Stimulated activated CD4-positive, alpha-beta T cell treated with anti-CD3 and anti-CD28 coated beads, Interleukin-4, amount 100 ng/mL, for 48 hours (primary cell): ENCODE results near the gene CRAMP1.
"Not testable (repeated sequence)": the region's sequence is repeated elsewhere in the genome, so short reads cannot be mapped to it uniquely, and the experiment has no call there.

Experiments used
- DNase-seq, 2 donors: peaks; one replicate each; pipeline ENCODE4 v3.0.0-alpha.2; 2020; ENCODE audit warnings: low read depth in 2 of 2

Gene CRAMP1, protein sequence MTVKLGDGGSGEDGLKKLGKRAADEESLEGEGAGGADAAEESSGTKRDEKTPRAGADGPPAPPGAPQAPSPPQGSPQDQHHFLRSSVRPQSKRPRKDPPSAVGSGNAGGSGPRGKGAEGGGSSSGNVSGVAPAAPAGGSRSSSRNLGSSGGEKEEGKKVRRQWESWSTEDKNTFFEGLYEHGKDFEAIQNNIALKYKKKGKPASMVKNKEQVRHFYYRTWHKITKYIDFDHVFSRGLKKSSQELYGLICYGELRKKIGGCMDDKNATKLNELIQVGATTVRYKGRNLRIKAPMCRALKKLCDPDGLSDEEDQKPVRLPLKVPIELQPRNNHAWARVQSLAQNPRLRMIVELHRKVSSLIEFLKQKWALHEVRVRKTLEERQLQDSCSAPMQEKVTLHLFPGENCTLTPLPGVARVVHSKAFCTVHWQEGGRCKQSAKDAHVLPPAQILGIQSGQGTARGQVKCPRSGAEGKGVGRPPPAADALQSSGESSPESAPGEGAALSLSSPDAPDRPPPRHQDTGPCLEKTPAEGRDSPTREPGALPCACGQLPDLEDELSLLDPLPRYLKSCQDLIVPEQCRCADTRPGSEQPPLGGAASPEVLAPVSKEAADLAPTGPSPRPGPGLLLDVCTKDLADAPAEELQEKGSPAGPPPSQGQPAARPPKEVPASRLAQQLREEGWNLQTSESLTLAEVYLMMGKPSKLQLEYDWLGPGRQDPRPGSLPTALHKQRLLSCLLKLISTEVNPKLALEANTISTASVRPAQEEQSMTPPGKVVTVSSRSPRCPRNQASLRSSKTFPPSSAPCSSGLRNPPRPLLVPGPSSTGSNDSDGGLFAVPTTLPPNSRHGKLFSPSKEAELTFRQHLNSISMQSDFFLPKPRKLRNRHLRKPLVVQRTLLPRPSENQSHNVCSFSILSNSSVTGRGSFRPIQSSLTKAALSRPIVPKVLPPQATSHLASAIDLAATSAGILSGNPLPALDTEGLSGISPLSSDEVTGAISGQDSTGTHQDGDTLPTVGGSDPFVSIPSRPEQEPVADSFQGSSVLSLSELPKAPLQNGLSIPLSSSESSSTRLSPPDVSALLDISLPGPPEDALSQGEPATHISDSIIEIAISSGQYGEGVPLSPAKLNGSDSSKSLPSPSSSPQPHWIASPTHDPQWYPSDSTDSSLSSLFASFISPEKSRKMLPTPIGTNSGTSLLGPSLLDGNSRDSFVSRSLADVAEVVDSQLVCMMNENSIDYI (N-terminal part only)

GRCh38 chr16:1612320-1613111 is at the start of gene CRAMP1:
Gene CRAMP1, plus strand, starts transcription at chr16:1612360. Its CDS starts 2,280 bp downstream, at chr16:1614640.
- peak in 1 of 2 donors; percentile 5 for DNase-seq

DNA sequence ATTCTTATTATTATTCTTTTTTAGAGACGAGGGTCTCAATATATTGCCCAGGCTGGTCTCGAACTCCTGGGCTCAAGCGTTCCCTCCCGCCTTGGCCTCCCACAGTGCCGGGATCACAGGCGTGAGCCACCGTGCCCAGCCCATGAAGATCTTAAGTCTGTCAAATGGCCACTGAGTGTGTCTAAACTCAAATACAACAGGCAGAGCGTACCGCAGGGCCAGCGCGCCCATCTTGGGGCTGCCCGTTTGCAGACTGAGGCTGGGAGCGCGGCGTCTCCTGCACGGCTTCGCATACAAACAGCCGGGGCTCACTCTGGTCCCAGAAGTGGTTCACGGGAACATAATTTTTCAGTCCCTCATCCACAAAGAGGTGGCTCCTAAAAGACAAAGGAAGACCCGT is 48.4 kb upstream of the CRAMP1 start:
- no peak for DNase-seq

- DNase-seq: no peak
Observed at GRCh38 chr16:1564325-1564724, 47.8 kb upstream of the CRAMP1 start.

- DNase-seq: no peak
Observed at GRCh38 chr16:1565083-1565805, 46.9 kb upstream of the CRAMP1 start.

- DNase-seq: no peak
Observed at GRCh38 chr16:1567988-1568387, 44.2 kb upstream of the CRAMP1 start.

GRCh38 chr16:1571012-1571671 is 41.0 kb upstream of the CRAMP1 start:
- DNase-seq: no peak

DNA sequence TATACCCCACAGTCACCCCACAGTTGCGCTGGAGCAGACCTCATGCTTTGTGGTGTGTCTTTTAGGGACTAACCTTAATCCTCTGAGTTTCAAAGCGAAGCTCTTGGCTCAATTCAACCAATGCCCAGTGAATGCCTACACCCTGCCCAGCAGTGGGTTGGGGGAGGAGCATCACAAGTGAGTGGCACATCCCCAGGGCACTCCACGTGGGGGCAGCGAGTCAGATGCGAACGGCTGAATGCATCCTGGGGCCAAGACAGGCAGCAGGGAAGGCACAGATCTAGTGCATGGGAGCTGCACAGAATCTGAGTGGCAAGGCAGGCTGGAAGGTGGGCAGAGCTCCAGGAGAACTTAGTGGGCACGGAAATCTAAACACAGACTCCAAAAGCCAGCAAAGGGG is 39.5 kb upstream of the CRAMP1 start:
- no peak for DNase-seq

- no peak for DNase-seq
Observed at GRCh38 chr16:1573301-1573700, 38.9 kb upstream of the CRAMP1 start.

- DNase-seq: no peak
Observed at GRCh38 chr16:1575578-1575977, 36.6 kb upstream of the CRAMP1 start.

DNA sequence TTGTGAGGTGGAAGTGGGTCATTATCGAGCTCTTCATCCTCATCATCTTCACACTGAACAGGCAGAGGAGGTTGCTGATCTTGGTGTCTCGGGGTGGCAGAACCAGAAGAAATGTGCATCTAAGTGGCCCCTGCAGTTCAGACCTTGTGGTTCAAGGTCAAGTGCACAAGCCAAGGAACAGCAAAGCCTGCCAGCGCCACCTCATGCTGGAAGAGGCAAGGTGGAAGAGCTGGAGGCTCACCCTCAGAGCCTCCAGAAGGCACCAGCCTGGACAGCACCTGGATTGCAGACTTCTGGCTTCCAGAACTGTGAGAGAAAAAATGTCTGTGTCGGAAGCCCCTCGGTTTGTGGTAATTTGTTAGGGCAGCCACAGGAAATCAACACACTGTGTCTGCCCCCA is 32.9 kb upstream of the CRAMP1 start:
- DNase-seq: no peak

DNA sequence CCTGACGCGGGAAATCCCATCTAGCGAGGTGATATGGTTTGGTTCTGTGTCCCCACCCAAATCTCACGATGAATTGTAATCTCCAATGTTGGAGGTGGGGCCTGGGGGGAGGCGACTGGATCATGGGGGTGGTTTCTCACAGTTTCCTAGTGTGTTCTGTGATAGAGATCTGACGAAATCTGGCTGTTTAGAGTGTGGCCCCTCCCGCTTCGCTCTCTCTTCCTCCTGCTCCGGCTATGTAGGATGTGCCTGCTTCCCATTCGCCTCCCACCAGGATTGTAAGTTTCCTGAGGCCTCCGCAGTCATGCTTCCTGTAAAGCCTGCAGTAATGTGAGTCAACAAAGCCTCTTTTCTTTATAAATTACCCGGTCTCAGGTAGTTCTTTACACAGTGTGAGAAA is 31.9 kb upstream of the CRAMP1 start:
- no peak for DNase-seq

DNA sequence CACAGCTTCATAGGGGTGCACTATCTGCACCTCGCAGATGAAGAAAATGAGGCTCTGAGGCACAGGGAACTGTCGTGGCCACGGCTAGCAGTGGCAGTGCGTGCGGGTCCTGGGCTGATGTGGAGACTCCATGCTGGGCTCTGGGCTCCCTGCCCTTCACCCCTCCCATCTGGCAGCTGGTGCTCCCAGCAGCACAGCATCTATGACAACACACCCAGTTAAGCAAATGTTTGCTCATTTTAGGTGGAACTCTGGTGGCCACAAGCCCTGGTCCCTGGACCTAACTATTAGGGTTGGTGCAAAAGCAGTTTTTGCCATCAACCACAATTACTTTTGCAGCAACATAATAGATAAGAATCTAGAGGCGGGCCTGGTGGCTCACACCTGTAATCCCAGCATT is 31.2 kb upstream of the CRAMP1 start:
- no peak for DNase-seq

DNA sequence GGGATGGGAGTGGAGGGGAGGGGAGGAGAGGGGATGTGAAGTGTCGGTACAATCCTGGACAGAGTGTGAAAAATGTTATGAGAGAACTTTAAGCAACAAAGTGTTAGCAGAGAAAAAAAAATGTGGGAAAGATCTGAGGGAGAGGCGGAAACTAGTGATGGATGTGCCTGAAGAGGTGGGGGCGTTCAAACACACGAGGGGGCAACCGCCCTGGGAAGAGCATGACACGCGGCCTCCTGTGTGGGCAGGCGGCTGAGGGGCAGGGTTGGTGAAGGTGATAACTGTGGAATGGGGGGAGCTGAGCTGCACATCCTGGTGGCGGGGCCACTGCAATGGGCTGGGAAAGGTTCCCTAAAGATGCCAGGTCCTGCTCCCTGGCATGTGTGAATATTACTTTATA is 30.4 kb upstream of the CRAMP1 start:
- no peak for DNase-seq

DNA sequence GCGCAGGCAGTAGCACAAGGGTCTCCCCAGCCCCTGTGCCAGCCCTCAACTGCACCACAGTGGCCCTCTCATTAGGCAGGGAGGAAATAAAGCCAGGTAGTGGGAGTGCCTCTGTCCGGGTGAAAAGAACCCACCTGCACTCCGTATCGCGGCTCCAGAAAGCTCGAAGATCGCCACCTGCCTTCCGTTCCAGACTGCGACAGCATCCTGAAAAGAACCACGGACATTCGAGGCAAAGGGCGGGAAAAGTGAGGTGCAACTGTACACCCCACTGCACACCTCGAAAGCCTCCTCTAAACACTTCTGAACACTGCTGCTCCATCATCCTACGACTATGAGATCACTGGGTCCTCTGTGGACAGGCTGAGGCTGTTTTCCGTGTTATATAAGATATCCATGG is 29.0 kb upstream of the CRAMP1 start:
- DNase-seq: no peak

- DNase-seq: no peak
Observed at GRCh38 chr16:1584926-1585484, 27.2 kb upstream of the CRAMP1 start.

- DNase-seq: no peak
Observed at GRCh38 chr16:1590366-1590765, 21.8 kb upstream of the CRAMP1 start.

DNA sequence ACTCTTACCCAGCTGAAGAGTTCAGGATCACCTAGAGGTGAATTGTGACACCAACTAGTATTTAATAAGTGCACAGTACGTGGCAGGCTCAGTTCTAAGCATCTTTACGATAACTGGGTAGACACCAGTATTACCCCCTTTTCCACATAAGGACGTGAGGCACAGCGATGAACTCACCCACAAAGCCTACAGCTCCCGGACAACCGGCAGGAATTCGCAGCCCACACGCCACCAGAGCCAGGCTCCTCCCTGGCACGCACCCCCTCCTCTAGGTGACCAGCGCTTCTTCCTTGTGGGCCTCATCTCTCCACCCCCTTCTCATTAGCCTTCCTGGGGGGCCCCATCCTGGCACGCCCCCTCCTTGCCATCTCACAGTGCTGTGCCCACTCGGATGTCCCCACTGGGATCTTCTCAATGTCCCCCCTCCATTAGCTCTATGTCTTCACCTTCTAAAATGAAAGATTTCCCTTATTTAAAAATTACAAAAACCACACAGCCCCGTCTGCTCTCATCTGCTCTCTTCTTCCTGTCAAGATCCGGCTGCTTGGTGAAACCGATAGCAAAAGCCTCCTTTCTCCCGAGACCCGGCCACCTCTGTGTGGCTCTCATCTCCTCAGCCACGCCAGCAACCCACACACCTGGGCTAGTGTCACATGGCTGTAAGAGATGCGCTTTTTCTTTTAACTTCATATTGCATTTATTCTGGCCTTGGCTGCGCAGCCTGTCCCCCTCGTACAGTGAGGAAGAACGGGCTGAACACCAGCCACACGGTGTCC is 21.0 kb upstream of the CRAMP1 start:
- no peak for DNase-seq

GRCh38 chr16:1592446-1592845 is 19.7 kb upstream of the CRAMP1 start:
- DNase-seq: no peak

- DNase-seq: not testable (repeated sequence)
Observed at GRCh38 chr16:1595511-1595910, 16.6 kb upstream of the CRAMP1 start.
